HCT116 (cell line): ENCODE measurements around the gene SUPT5H.

Source experiments
- EZH2 ChIP-seq: fragments of 200-600 bp; sonication (generic); IDR thresholded peaks from 2 replicates; pipeline ENCODE4 v1.6.1; 2017; ENCODE audit warnings: antibody characterized with exemption, mixed run types
- JUND ChIP-seq: IDR thresholded peaks from 2 replicates; pipeline ENCODE4 v1.6.1; 2012
- POLR2AphosphoS5 ChIP-seq: IDR thresholded peaks from 2 replicates; pipeline ENCODE4 v1.6.1; 2011; ENCODE audit warnings: mild to moderate bottlenecking, low read depth, low read length, moderate library complexity
- TCF7L2 ChIP-seq: IDR thresholded peaks from 2 replicates; pipeline ENCODE4 v1.7.0; 2011; ENCODE audit warnings: borderline replicate concordance, inconsistent platforms; ENCODE audit not compliant: insufficient read depth, insufficient read length; ENCODE audit errors: extremely low read depth
- TF ChIP-seq, protein P1 (sequence below), 3 experiments: fragments of 200-600 bp in 1 of 3; sonication (generic) in 1 of 3; IDR thresholded peaks in 2 of 3; conservative IDR thresholded peaks in 1 of 3; 2 replicates each; pipeline ENCODE4 v1.5.1; 2012 to 2017; ENCODE audit warnings: low read depth in 2 of 3, low read length in 2 of 3, antibody characterized with exemption in 1 of 3, borderline replicate concordance in 1 of 3, control low read depth in 1 of 3, mild to moderate bottlenecking in 1 of 3, mixed read lengths in 1 of 3, mixed run types in 1 of 3, moderate library complexity in 1 of 3; ENCODE audit not compliant: insufficient read depth in 1 of 3

DNA sequence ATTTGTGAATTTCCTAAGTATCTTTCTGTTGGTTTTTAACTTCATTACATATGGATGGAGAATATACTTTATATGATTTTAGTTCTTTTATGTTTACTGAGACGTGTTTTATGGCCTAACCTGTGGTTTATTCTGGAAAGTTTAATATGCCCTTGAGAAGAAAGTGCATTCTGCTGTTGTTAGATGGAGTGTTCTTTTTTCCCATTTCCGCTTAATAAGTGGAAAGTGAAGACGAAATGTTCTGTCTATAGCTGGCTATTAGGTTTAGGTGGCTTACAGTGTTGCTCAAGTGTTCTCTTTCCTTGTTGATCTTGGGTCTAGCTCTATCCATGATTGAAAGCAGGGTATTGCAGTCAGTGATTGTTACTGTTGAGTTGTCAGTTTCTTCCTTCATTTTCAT, 18.0 kb downstream of the SUPT5H start:
- TF ChIP-seq, protein P1, sequence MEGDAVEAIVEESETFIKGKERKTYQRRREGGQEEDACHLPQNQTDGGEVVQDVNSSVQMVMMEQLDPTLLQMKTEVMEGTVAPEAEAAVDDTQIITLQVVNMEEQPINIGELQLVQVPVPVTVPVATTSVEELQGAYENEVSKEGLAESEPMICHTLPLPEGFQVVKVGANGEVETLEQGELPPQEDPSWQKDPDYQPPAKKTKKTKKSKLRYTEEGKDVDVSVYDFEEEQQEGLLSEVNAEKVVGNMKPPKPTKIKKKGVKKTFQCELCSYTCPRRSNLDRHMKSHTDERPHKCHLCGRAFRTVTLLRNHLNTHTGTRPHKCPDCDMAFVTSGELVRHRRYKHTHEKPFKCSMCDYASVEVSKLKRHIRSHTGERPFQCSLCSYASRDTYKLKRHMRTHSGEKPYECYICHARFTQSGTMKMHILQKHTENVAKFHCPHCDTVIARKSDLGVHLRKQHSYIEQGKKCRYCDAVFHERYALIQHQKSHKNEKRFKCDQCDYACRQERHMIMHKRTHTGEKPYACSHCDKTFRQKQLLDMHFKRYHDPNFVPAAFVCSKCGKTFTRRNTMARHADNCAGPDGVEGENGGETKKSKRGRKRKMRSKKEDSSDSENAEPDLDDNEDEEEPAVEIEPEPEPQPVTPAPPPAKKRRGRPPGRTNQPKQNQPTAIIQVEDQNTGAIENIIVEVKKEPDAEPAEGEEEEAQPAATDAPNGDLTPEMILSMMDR (IDR thresholded peaks at IDR 0.05 in 2 of 3, conservative IDR thresholded peaks at IDR 0.05 in 1 of 3; ENCODE audit: borderline replicate concordance in 1 of 3, insufficient read depth in 1 of 3, low read depth in 2 of 3, low read length in 2 of 3) = no peak
- TF ChIP-seq TCF7L2 (no peak), JUND (no peak), EZH2 (no peak), POLR2AphosphoS5 (no peak)
